22Rv1 (cell line): ENCODE measurements around the gene YIPF4.

Source experiments
- ZFX ChIP-seq: fragments of 450-650 bp; IDR thresholded peaks from 2 replicates; pipeline ENCODE4 v1.6.1; 2017; ENCODE audit warnings: antibody characterized with exemption, borderline replicate concordance
- TF ChIP-seq, protein P1 (sequence below): fragments of 450-650 bp; IDR thresholded peaks from 2 replicates; pipeline ENCODE4 v1.5.1; 2017; ENCODE audit warnings: mild to moderate bottlenecking

DNA sequence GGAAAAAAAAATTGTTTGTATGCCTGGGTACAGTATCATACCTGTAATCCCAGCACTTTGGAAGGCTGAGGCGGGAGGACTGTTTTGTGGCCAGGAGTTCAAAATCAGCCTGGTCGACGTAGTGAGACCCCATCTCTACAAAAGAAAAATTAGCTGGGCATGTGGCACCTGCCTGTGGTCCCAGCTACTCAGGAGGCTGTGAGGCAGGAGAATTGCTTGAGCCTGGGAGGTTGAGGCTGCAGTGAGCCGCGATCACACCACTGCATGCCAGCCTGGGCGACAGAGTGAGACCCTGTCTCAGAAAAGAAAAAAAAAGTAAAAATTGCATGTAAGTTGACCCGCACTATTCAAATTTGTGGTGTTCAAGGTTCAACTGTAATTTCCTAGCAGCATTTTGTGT is 32.9 kb downstream of the YIPF4 start:
- TF ChIP-seq, protein P1, sequence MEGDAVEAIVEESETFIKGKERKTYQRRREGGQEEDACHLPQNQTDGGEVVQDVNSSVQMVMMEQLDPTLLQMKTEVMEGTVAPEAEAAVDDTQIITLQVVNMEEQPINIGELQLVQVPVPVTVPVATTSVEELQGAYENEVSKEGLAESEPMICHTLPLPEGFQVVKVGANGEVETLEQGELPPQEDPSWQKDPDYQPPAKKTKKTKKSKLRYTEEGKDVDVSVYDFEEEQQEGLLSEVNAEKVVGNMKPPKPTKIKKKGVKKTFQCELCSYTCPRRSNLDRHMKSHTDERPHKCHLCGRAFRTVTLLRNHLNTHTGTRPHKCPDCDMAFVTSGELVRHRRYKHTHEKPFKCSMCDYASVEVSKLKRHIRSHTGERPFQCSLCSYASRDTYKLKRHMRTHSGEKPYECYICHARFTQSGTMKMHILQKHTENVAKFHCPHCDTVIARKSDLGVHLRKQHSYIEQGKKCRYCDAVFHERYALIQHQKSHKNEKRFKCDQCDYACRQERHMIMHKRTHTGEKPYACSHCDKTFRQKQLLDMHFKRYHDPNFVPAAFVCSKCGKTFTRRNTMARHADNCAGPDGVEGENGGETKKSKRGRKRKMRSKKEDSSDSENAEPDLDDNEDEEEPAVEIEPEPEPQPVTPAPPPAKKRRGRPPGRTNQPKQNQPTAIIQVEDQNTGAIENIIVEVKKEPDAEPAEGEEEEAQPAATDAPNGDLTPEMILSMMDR: no peak
- no peak for TF ChIP-seq ZFX
